ENCODE data around the gene PTPRM. TPM values are rescaled to one million over a fixed set of nuclear protein-coding genes. Genes with fewer than 3 reads are reported as not detected.

PTPRM gene
- total RNA-seq, 2 donors from 2014 or later = 80.1 to 106 TPM

GRCh38 chr18:8140841-8141501 lies 573.9 kb downstream of the PTPRM start:
- peak; percentile 66 for DNase-seq (ENCODE audit: low spot score)
- H3K27me3 ChIP-seq = no peaks in the 10 kb centered on the region
- no peak overlapping the region for H3K4me3 ChIP-seq
- H3K36me3 ChIP-seq = no peaks in the 10 kb centered on the region
- peaks cover 0 to 37% of the 10 kb centered on the region in 2 donors for H3K4me1 ChIP-seq
- H3K27ac ChIP-seq = peak overlapping the region; percentile 54
- H3K9me3 ChIP-seq = no peaks in the 10 kb centered on the region
- TF ChIP-seq CTCF (IDR thresholded peaks at IDR 0.05) = no peak

- Histone ChIP-seq H3K36me3 (no peaks in the 10 kb centered on the region), H3K4me1 (peaks cover 0 to 37% of the 10 kb centered on the region in 2 donors), H3K27ac (peak overlapping the region; percentile 28 to 32), H3K27me3 (no peaks in the 10 kb centered on the region), H3K4me3 (no peak overlapping the region), H3K9me3 (no peaks in the 10 kb centered on the region)
- TF ChIP-seq CTCF (IDR thresholded peaks at IDR 0.05) = no peak
- DNase-seq (ENCODE audit: low spot score) = no peak
Measured at GRCh38 chr18:8142131-8142711, 575.1 kb downstream of the PTPRM start.

- Histone ChIP-seq H3K36me3 (no peaks in the 10 kb centered on the region), H3K27ac (peak overlapping the region; percentile 28 to 32), H3K9me3 (no peaks in the 10 kb centered on the region), H3K4me3 (no peak overlapping the region), H3K4me1 (peaks cover 0 to 37% of the 10 kb centered on the region in 2 donors), H3K27me3 (no peaks in the 10 kb centered on the region)
- DNase-seq (ENCODE audit: low spot score) = no peak
- no peak for TF ChIP-seq CTCF (IDR thresholded peaks at IDR 0.05)
Measured at GRCh38 chr18:8142932-8143331, 575.8 kb downstream of the PTPRM start.

DNA sequence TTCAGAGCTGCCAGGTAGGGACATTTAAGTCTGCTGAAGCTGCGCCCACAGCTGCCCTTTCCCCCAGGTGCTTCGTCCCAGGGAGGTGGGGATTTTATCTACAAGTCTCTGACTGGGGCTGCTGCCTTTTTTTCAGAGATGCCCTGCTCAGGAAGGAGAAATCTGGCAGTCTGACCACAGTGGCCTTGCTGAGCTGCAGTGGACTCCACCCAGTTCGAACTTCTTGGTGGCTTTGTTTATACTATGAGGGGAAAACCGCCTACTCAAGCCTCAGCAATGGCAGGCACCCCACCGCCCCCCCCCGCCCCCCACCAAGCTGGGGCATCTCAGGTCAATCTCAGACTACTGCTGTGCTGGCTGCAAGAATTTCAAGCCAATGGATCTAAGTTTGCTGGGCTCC lies 584.1 kb downstream of the PTPRM start:
- Histone ChIP-seq H3K9me3 (no peaks in the 10 kb centered on the region), H3K27me3 (no peaks in the 10 kb centered on the region), H3K36me3 (no peaks in the 10 kb centered on the region), H3K4me3 (no peak overlapping the region), H3K4me1 (no peaks in the 10 kb centered on the region), H3K27ac (no peak overlapping the region)
- TF ChIP-seq CTCF (IDR thresholded peaks at IDR 0.05) = no peak
- no peak for DNase-seq (ENCODE audit: low spot score)

DNA sequence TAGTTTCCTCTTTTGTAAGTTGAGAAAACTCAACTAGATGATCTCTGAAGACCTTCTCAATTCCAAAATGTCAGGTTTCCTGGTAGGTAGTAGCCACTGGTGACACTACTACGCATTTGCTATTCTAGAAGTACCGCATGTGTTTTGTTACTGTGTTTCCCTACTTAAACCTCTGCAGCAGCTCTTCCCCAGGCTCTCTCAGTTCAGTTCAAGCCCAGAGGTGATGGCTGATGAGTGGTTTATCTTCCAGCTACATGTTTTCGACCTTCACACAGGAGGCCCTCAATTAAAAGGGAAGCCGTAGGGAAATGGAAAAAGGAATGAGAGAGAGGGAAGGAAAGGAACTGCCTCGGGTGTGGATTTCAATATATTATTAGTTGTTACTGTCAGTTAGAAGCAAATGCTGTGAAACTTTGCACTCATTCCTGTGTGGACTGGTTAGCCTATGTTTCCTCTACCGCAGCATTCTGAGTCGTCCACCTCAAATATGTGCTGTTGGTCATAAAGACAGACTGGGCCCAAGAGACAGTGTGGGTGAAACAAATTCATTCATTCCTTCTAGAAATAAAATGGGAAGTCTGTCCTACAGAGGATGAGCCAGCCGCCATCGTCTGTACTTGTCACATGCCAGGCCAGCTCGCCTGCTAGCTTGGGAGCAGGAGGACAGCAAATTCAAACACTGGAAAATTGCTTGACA lies 586.9 kb downstream of the PTPRM start:
- Histone ChIP-seq H3K27ac (no peak overlapping the region), H3K27me3 (no peaks in the 10 kb centered on the region), H3K36me3 (no peaks in the 10 kb centered on the region), H3K4me3 (no peak overlapping the region), H3K9me3 (no peaks in the 10 kb centered on the region), H3K4me1 (no peaks in the 10 kb centered on the region)
- no peak for DNase-seq (ENCODE audit: low spot score)
- TF ChIP-seq CTCF (IDR thresholded peaks at IDR 0.05) = no peak

Data from right atrium auricular region (tissue), 2 donors.